ENCODE data around the gene CASQ2. TPM values are rescaled to one million over a fixed set of nuclear protein-coding genes. Genes with fewer than 3 reads are reported as not detected.

The CASQ2 gene
- total RNA-seq, 1 donor from 2014 or later = 3.9 TPM

- DNase-seq (ENCODE audit: low spot score) = no peak
Observed at GRCh38 chr1:115694805-115695204, 73.7 kb downstream of the CASQ2 start.

GRCh38 chr1:115692224-115692623 lies 76.3 kb downstream of the CASQ2 start:
- DNase-seq (ENCODE audit: low spot score) = no peak

GRCh38 chr1:115690972-115691371 lies 77.5 kb downstream of the CASQ2 start:
- DNase-seq (ENCODE audit: low spot score) = no peak

- DNase-seq (ENCODE audit: low spot score) = no peak
Observed at GRCh38 chr1:115687744-115688143, 80.8 kb downstream of the CASQ2 start.

GRCh38 chr1:115685029-115685705 lies 83.3 kb downstream of the CASQ2 start:
- no peak for DNase-seq (ENCODE audit: low spot score)

- no peak for DNase-seq (ENCODE audit: low spot score)
Observed at GRCh38 chr1:115682792-115683191, 85.7 kb downstream of the CASQ2 start.

GRCh38 chr1:115680730-115681111 lies 87.8 kb downstream of the CASQ2 start:
- no peak for DNase-seq (ENCODE audit: low spot score)

GRCh38 chr1:115679141-115679611 lies 89.3 kb downstream of the CASQ2 start:
- no peak for DNase-seq (ENCODE audit: low spot score)

GRCh38 chr1:115678141-115678540 lies 90.4 kb downstream of the CASQ2 start:
- DNase-seq (ENCODE audit: low spot score) = no peak

GRCh38 chr1:115677565-115677964 lies 90.9 kb downstream of the CASQ2 start:
- no peak for DNase-seq (ENCODE audit: low spot score)

GRCh38 chr1:115677182-115677555 lies 91.3 kb downstream of the CASQ2 start:
- no peak for DNase-seq (ENCODE audit: low spot score)

- DNase-seq (ENCODE audit: low spot score) = no peak
Observed at GRCh38 chr1:115676498-115677181, 91.9 kb downstream of the CASQ2 start.

- DNase-seq (ENCODE audit: low spot score) = no peak
Observed at GRCh38 chr1:115672224-115673009, 96.1 kb downstream of the CASQ2 start.

GRCh38 chr1:115671176-115671934 lies 97.2 kb downstream of the CASQ2 start:
- peak; percentile 56 for DNase-seq (ENCODE audit: low spot score)

GRCh38 chr1:115670476-115671175 lies 97.9 kb downstream of the CASQ2 start:
- DNase-seq (ENCODE audit: low spot score) = no peak

GRCh38 chr1:115669886-115670285 lies 98.6 kb downstream of the CASQ2 start:
- DNase-seq (ENCODE audit: low spot score) = no peak

GRCh38 chr1:115669002-115669673 lies 99.4 kb downstream of the CASQ2 start:
- DNase-seq (ENCODE audit: low spot score) = no peak

GRCh38 chr1:115668579-115668978 lies 99.9 kb downstream of the CASQ2 start:
- no peak for DNase-seq (ENCODE audit: low spot score)

GRCh38 chr1:115666702-115667101 lies 101.8 kb downstream of the CASQ2 start:
- DNase-seq (ENCODE audit: low spot score) = no peak

- no peak for DNase-seq (ENCODE audit: low spot score)
Observed at GRCh38 chr1:115666206-115666605, 102.3 kb downstream of the CASQ2 start.
